Endothelial cell (in vitro differentiated cells): Measurements from ENCODE around the gene RD3L. TPM values are rescaled to one million over a fixed set of nuclear protein-coding genes. Genes with fewer than 3 reads are reported as not detected.

ENCODE experiments used
- DNase-seq: peaks from one replicate; pipeline ENCODE4 v3.0.0; 2021; ENCODE audit warnings: low spot score
- H3K27ac Mint-ChIP-seq: one replicate; pipeline ENCODE4 v1.8.0; 2021; ENCODE audit warnings: mixed read lengths, inconsistent platforms; ENCODE audit not compliant: unreplicated experiment
- H3K27me3 Mint-ChIP-seq: one replicate; pipeline ENCODE4 v1.8.0; 2021; ENCODE audit warnings: mild to moderate bottlenecking, moderate library complexity, mixed read lengths, inconsistent platforms; ENCODE audit not compliant: unreplicated experiment
- H3K36me3 Mint-ChIP-seq: one replicate; pipeline ENCODE4 v1.8.0; 2021; ENCODE audit warnings: mild to moderate bottlenecking, low read depth, mixed read lengths, inconsistent platforms; ENCODE audit not compliant: unreplicated experiment
- H3K4me1 Mint-ChIP-seq: one replicate; pipeline ENCODE4 v1.8.0; 2021; ENCODE audit warnings: mild to moderate bottlenecking, mixed read lengths, inconsistent platforms; ENCODE audit not compliant: unreplicated experiment
- H3K4me3 Mint-ChIP-seq: one replicate; pipeline ENCODE4 v1.8.0; 2021; ENCODE audit warnings: mild to moderate bottlenecking, mixed read lengths, inconsistent platforms; ENCODE audit not compliant: unreplicated experiment
- H3K9me3 Mint-ChIP-seq: one replicate; pipeline ENCODE4 v1.8.0; 2021; ENCODE audit warnings: mixed read lengths, inconsistent platforms; ENCODE audit not compliant: unreplicated experiment
- CTCF ChIP-seq: fragments of 200-600 bp; sonication (generic); IDR thresholded peaks from one replicate; pipeline ENCODE4 v1.5.0; 2021; ENCODE audit warnings: antibody characterized with exemption; ENCODE audit not compliant: unreplicated experiment
- total RNA-seq: library from RNA; stranded (reverse); fragmentation: NEBNext Ultra II Directional; extraction: Animal tissue kit (Norgen Biotek cat#: 25700); gene quantifications from one replicate; pipeline ENCODE4 v1.2.1, GENCODE V29; 2021; ENCODE audit not compliant: unreplicated experiment

The RD3L gene
- total RNA-seq, 1 donor from 2014 or later: not detected

GRCh38 chr14:103910262-103910935 lies 31.9 kb downstream of the RD3L start:
- H3K27me3 Mint-ChIP-seq: no peaks in the 10 kb centered on the region
- peaks cover 4% of the 10 kb centered on the region for H3K4me1 Mint-ChIP-seq
- peaks cover 18% of the 10 kb centered on the region for H3K36me3 Mint-ChIP-seq
- H3K27ac Mint-ChIP-seq: peak overlapping the region; percentile 55
- peak; percentile 82 for TF ChIP-seq CTCF
- H3K9me3 Mint-ChIP-seq: no peaks in the 10 kb centered on the region
- H3K4me3 Mint-ChIP-seq: peak overlapping the region; percentile 75
- DNase-seq: peak; percentile 81

- peak overlapping the region; percentile 55 for H3K27ac Mint-ChIP-seq
- H3K36me3 Mint-ChIP-seq: peaks cover 14% of the 10 kb centered on the region
- peak overlapping the region; percentile 75 for H3K4me3 Mint-ChIP-seq
Observed at GRCh38 chr14:103909531-103910261, 32.6 kb downstream of the RD3L start.

GRCh38 chr14:103908580-103908979 lies 33.7 kb downstream of the RD3L start:
- no peak for TF ChIP-seq CTCF
- no peak for DNase-seq
- Mint-ChIP-seq H3K27ac (no peak overlapping the region), H3K27me3 (no peaks in the 10 kb centered on the region), H3K9me3 (no peaks in the 10 kb centered on the region), H3K4me1 (peaks cover 6% of the 10 kb centered on the region), H3K36me3 (peaks cover 11% of the 10 kb centered on the region), H3K4me3 (no peak overlapping the region)

More at GRCh38 chr14:103909531-103910261, 32.6 kb downstream of the RD3L start:
- H3K27me3 Mint-ChIP-seq: no peaks in the 10 kb centered on the region
- peaks cover 4% of the 10 kb centered on the region for H3K4me1 Mint-ChIP-seq
- no peak for TF ChIP-seq CTCF
- no peaks in the 10 kb centered on the region for H3K9me3 Mint-ChIP-seq
- DNase-seq: no peak

- no peaks in the 10 kb centered on the region for H3K36me3 Mint-ChIP-seq
- no peak overlapping the region for H3K27ac Mint-ChIP-seq
- no peak overlapping the region for H3K4me3 Mint-ChIP-seq
- no peaks in the 10 kb centered on the region for H3K27me3 Mint-ChIP-seq
- peak; percentile 55 for DNase-seq
- peak; percentile 26 for TF ChIP-seq CTCF
- H3K9me3 Mint-ChIP-seq: no peaks in the 10 kb centered on the region
- H3K4me1 Mint-ChIP-seq: peaks cover 6% of the 10 kb centered on the region
Observed at GRCh38 chr14:103905842-103906456, 36.4 kb downstream of the RD3L start.
